Measurements from ENCODE around the gene HS3ST4.
"Not testable (repeated sequence)": the region's sequence is repeated elsewhere in the genome, so short reads cannot be mapped to it uniquely, and the experiment has no call there.

The HS3ST4 gene

DNA sequence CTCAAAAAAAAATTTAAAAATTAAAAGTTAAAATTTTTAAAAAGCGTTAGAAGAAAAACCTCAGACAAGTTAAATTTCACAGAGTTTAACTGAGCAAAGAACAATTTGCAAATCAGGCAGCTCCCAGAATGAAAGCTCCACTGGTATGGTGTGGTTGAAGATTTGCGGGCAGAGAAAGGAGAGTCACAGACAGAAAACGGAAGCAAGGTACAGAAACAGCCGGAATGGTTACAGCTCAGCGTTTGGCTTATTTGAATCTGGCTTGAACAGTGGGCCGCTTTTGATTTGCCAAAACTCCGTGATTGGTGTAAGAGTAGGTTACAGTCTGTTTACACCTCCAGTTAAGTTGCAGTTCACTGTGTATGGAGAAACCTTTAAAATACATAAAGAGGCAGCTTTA is 297.1 kb downstream of the HS3ST4 start:
- DNase-seq (ENCODE audit: low read depth in 2 of 2) = no peak

GRCh38 chr16:25996052-25996451 is 304.3 kb downstream of the HS3ST4 start:
- DNase-seq (ENCODE audit: low read depth in 2 of 2) = no peak

DNA sequence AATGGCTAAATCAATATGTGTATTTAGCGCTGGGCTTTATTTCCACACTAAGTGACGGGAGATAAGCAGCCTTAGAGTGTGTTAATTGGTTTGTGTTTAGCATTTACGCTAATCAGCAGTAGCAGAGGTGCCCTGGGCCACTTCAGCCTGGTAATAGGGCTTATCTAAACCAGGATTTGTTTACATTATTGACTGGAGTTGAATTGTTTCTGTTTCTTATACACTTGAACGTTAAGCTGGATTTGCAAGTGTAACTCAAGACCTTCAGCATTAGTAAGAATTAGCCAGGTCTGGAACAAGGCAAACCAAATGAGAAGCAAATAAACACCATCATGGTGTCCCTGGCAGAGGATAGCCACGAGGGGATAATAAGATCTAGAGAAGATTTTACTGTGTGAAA is 313.6 kb downstream of the HS3ST4 start:
- DNase-seq (ENCODE audit: low read depth in 2 of 2) = no peak

GRCh38 chr16:26012376-26012775 is 320.6 kb downstream of the HS3ST4 start:
- DNase-seq (ENCODE audit: low read depth in 2 of 2) = no peak

DNA sequence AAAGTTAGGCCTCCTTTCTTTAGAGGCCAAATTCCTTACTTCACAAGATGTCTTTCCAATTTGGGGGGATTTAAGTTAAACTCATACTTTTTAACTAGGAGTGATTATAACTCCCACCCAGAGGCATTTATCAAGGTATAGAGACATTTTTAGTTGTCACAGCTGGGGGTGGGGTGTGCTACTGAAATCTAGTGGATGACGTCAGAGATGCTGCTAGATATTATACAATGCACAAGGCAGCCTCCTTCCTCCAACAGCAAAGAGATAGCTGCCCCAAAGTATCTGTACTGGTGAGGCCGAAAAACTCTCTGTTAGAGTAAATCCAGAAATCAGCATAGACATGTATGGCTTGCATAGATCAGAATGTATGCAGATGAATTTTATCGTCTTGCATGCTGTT is 324.0 kb downstream of the HS3ST4 start:
- DNase-seq (ENCODE audit: low read depth in 2 of 2) = no peak

GRCh38 chr16:26016989-26017388 is 325.2 kb downstream of the HS3ST4 start:
- DNase-seq (ENCODE audit: low read depth in 2 of 2) = no peak

DNA sequence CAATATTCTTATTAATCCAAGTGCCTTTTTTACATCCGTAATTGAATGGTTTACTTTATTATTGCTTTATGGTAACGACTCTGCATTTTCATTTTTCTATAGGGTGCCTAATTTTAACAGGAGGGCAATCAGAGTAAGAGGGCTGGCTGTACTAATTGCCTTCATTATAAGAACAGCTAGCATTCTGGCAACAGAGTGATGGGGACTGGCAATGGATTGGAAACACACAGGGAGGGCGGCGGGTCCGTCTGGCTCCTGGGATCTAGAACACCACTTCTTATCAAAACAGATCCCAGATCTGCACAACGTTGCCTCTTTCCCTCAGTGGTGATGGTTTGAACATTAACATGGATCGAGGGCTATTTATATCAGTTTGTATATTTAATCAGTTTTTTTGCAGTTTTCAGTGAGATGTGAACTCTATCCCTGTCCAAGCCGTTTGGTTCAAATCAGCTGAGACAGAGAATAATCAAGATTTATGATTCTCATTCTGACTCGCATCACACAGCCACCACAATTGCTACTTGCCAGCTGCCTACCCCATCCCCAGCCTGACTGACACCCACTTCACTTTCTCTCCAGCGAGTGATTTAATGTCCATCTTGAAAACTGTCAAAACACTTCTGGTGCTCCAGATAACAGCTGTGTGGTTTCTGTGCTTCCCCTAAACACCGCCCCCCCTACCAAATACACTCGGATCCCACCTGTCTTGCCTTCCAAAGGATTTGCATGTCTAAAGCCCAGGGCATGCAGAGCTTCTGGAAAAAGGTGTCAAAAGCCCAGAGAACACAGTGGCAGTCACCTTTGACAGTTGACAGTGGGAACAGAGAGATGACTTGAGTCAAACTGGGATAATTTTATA is 327.9 kb downstream of the HS3ST4 start:
- no peak for DNase-seq (ENCODE audit: low read depth in 2 of 2)

- no peak for DNase-seq (ENCODE audit: low read depth in 2 of 2)
These were observed 335.1 kb downstream of the HS3ST4 start for GRCh38 chr16:26026709-26027450.

DNA sequence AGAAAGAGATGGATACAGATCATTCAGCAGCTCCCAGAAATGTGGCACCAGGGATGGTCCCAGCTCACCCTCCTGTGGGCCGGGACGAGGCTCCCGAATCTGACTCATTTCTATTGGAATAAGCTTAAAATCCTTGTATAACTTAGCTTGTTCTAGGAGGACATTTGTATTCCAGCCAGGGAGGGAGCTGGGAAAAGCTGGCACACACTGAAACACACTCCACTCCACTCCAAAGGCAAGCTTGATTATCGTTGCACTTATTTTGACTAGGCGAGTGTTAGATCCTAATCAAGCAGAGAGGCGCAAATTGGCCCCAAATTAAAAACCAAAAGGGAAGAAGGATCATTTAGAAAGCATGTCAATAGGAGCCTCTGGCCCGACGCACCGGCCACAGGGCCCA is 339.5 kb downstream of the HS3ST4 start:
- DNase-seq (ENCODE audit: low read depth in 2 of 2) = no peak

DNA sequence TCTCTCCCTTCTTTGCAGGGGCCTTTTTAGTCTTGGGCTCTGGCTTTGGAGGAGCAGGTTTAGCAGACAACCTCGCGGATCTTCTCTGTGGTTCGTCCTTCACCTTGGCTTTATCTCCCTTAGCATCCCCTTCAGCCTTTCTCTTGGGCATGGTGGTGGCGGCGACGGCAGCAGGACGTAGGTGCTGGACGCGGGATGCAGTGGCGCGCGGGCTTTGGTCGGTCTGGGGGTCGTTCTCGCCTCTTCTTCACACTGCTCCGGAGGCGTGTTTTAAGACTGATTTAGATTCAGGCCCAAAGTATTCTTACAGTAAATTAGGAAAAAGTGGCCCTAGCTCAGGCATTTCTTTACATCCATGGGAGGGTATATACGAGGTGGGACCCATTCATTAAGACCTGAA is 340.9 kb downstream of the HS3ST4 start:
- DNase-seq (ENCODE audit: low read depth in 2 of 2) = not testable (repeated sequence)

GRCh38 chr16:26041952-26042668 is 350.4 kb downstream of the HS3ST4 start:
- DNase-seq (ENCODE audit: low read depth in 2 of 2) = no peak

- no peak for DNase-seq (ENCODE audit: low read depth in 2 of 2)
These were observed 358.7 kb downstream of the HS3ST4 start for GRCh38 chr16:26050472-26050871.

DNA sequence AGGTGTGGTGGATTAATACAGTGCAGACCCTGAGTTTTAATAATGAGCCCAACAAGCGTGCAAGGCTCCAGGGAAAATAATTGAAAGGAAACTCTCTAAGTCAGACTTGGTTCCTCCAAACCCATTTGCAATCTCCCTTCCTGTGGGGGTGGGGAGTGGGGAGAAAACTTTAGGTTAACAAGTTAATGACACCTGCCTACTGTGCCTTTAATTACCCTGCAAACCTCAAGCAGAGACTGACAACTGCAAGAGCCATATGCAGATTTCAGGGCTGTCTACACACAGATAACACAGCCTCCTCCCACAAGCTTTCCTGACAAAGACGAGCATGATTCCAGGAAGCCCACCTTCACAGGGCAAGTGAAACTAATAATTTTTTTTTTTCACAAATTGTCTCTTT is 359.3 kb downstream of the HS3ST4 start:
- no peak for DNase-seq (ENCODE audit: low read depth in 2 of 2)

- DNase-seq (ENCODE audit: low read depth in 2 of 2) = no peak
These were observed 362.1 kb downstream of the HS3ST4 start for GRCh38 chr16:26053889-26054288.

DNA sequence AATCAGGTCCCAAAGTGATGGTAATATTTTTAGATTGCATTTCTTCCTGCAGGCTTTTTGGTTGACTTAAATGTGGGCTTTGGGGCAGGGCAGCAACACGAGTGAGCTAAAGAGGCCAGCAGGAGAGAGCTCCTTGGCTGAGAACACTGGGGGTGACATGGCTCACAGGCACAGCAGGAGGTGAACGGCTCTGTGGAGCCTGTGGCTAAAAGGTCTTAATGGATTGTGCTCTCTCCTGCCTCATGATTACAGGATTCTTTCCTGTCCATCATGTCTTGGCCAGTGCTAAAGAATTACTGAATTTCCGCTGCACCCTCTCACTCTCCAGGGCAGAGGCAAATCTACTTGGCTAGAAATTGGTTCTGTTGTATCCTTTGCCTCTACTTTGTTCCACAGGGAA is 366.6 kb downstream of the HS3ST4 start:
- DNase-seq (ENCODE audit: low read depth in 2 of 2) = no peak

DNA sequence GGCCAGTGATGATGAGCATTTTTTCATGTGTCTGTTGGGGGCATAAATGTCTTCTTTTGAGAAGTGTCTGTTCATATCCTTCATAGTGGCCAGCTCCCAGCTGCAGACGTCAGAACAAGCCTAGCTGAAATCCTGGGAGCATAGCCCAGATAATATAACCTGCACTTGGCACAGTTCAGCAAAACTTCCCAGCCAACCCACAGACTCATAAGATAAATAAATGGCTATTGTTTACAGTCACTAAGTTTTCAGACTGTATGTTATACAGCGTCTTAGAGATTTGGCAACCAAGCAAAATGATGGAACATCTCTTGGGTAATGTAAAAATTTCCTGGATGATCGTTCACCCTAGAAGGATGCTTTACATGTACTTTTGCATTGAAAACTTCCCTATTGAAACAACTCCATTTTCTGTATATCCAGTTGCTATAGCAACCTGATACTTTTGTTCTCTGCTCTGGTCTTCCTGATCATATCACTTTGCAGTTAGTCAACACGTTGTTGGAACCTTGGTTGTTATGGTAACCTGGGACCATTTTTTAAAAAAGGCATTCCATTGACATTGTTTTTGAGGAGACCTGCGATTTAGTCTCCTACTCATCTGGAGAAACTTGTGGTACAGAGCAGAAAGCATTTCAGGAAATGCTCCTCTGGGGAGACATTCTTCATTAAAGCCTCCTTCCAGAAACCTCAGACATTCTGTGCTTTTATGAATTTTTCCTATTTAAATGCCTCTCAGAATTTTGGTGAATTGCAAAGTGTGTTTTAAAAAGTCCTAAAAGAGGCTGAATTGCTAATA is 378.7 kb downstream of the HS3ST4 start:
- DNase-seq (ENCODE audit: low read depth in 2 of 2) = no peak

- DNase-seq (ENCODE audit: low read depth in 2 of 2) = no peak
These were observed 379.5 kb downstream of the HS3ST4 start for GRCh38 chr16:26071101-26071866.

DNA sequence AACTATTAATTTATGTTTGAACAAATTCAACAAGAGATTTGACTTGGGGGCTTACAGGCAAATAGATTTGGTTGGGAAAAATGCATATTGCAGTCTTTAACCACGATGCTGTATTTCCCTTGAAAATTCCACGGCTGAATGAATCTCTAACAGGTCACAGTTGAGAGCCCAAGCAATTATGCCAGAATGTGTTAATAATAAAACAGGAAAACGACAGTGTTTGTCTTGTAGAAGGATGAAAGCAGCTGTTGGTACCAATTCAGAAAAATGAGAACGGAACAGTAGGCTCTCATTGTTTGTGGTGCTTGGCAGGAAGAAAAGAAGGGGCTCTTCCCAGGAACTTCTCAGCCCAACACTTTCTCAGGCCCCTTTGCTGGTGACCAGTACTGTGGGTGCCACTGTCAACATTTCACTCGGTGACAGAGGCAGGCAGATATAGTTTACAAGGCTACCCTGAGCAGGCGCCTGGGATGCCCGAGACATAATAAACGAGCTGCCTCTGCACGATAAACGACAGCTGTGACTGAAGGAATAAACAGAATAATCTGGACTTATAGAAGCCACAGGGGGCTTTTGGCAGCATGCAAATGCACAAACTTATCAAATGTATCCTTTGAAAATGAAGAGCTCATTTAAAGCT is 387.1 kb downstream of the HS3ST4 start:
- DNase-seq (ENCODE audit: low read depth in 2 of 2) = no peak

GRCh38 chr16:26087091-26087490 is 395.3 kb downstream of the HS3ST4 start:
- no peak for DNase-seq (ENCODE audit: low read depth in 2 of 2)

DNA sequence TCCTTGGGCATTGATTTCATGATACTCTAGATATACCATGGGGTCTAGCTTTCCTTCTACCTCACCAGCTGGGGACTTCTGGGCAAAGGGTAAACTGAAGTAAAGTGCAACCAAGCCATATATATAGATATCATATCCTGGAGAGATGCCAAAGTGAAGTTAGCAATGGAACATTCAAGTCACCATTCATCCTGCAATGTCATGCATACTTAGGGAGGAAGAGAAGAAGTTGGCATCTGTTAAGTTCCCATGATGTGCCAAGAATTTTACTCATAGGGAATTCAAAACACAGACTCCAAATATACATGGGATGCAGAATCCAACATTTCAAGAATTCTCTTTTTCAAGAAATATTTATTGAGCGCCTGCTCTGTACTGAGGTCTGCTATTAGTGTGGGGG is 399.8 kb downstream of the HS3ST4 start:
- no peak for DNase-seq (ENCODE audit: low read depth in 2 of 2)
